Erythroblast (primary cell): Measurements from ENCODE around the gene MS4A5.

Experiments used
- GATA1 ChIP-seq: IDR thresholded peaks from 2 replicates; pipeline ENCODE4 v1.6.1; 2011; ENCODE audit warnings: low read depth, mild to moderate bottlenecking, control low read depth, low read length, moderate library complexity
- POLR2A ChIP-seq: IDR thresholded peaks from 2 replicates; pipeline ENCODE4 v1.6.1; 2011; ENCODE audit warnings: mild to moderate bottlenecking, low read length

DNA sequence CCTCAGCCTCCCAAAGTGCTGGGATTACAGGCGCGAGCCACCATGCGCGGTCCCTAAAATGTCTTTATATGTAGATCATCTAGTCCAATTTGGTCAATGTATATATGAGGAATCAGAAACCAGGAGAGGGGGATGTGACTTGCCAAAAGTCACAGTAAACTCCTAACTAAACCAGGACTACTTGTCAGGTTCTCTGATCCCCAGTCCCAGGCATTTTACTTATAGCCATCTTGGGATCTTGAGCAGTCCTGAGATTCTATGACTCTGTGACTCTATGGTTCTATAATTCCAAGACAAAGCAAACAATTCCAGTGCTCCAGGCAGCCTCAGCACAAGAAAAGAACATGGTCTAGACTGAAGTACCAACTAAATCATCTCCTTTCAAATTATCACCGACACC lies at the start of gene MS4A5:
- TF ChIP-seq POLR2A (no peak), GATA1 (no peak)
